AG10803 (cell line): ENCODE data around the gene TUT1.

Experiments used
- DNase-seq: peaks from one replicate; pipeline ENCODE4 v3.0.0; 2010; ENCODE audit warnings: low read depth
- H3K4me3 ChIP-seq: 2 replicates; pipeline ENCODE4 v1.5.1; 2011; ENCODE audit warnings: mild to moderate bottlenecking, low read length, control low read depth
- TF ChIP-seq, protein P1 (sequence below): conservative IDR thresholded peaks from 2 replicates; pipeline ENCODE4 v1.5.1; 2011; ENCODE audit warnings: mild to moderate bottlenecking, low read length, control low read depth, inconsistent platforms

Gene TUT1

DNA sequence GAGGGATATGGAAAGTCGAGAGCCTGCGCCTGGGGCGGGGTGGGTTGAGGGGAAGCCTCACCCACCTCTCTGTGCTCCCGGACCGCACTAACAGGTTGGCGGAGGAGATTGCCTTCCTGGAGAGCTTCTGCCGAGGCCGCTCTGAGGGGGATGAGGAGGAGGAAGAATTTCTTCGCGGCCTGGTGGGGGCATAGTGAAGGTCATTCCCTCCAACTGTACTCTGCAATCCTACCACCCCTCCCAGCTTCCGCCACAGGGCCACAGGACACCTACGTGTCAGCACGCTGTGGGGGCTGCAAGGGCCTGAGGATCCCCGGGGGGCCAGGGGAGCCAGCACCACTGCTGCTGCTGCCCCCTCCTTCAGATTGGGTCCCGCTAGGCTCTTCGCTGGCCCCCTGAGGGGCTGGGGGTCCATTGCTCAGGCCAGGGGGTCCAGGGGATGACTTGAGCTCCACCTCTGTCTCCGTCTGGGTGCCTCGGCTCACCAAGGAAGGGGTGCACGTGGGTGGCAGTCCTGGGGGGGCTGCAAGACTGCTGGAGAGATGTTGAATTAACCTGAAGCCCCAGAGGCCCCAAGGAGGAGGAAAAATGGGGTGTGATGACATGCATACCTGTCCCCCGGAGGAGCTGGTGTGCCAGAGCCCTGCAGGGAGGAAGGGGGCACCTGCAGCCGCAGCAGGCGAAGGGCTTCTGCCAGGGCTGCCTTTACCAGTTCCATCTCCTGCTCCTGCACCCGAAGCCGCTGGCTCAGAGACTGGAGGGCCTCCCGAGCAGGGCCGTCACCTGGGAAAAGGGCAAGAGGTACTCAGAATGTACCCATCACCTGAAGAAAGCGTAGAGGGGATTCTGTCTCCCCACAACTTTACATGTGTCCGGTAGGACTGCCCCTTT lies 19.7 kb upstream of the TUT1 start:
- no peak for DNase-seq
- peak overlapping the region; percentile 86 for H3K4me3 ChIP-seq

DNA sequence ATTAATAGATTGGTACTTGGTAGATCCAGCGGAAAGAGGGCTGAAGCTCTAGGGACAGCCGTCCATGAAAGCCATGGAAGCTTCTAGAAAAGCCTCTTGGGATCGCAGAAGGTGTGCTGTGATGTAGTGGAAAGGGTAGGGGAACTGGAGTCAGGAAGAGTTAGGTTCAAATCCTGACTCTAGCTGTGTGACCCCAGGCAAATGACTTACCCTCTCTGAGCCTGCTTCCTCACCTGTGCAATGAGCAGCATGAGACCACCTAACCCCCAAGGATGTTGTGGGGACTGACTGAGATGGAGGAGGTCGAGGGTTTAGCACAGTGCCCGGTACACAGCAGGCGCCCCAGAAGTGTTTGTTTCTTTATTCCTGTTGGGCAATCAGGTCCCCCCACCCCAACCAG lies 19.1 kb upstream of the TUT1 start:
- TF ChIP-seq, protein P1, sequence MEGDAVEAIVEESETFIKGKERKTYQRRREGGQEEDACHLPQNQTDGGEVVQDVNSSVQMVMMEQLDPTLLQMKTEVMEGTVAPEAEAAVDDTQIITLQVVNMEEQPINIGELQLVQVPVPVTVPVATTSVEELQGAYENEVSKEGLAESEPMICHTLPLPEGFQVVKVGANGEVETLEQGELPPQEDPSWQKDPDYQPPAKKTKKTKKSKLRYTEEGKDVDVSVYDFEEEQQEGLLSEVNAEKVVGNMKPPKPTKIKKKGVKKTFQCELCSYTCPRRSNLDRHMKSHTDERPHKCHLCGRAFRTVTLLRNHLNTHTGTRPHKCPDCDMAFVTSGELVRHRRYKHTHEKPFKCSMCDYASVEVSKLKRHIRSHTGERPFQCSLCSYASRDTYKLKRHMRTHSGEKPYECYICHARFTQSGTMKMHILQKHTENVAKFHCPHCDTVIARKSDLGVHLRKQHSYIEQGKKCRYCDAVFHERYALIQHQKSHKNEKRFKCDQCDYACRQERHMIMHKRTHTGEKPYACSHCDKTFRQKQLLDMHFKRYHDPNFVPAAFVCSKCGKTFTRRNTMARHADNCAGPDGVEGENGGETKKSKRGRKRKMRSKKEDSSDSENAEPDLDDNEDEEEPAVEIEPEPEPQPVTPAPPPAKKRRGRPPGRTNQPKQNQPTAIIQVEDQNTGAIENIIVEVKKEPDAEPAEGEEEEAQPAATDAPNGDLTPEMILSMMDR = no peak
- no peak overlapping the region for H3K4me3 ChIP-seq
- no peak for DNase-seq

More for the DNA sequence above, 19.7 kb upstream of the TUT1 start:
- TF ChIP-seq, protein P1 = no peak

DNA sequence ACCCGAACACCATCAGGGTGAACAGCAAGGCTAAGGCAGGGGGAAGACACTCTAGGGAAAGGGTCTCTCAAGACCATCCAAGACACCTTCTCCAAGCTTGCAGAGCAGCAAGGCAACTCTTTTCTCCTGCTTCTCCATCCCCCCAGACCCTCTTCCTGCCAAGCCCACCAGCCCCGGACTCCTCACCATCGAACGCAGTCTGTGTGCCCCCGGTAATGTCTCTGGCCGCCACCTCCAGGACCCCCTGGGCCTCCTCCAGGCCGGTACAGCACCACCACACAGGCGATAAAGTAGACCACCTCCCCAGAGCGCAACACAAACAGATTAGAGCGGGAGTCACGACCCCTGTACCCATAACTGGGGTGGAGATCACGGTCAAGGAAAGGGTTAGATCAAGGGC lies 17.5 kb upstream of the TUT1 start:
- TF ChIP-seq, protein P1 = no peak
- no peak for DNase-seq
- H3K4me3 ChIP-seq = no peak overlapping the region

DNA sequence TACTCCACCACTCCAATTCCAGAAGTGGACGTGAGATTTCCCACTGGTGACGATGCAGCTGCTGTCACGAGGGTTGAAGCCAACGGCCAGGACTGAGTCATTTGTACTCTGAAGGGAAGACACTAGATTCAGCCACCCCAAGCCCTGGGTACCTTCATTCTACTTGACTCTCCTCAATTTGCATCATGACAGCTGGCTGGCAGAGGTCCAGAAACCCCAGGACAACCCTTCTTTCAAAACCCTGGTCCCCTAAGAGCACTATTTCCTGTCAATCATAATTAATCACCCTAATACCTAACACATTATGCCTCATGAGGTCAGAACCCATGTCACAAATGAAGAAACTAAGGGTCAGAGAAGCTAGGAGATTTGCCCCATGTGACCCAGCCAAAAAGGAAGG lies 16.4 kb upstream of the TUT1 start:
- no peak for DNase-seq
- no peak overlapping the region for H3K4me3 ChIP-seq
- TF ChIP-seq, protein P1 = no peak

DNA sequence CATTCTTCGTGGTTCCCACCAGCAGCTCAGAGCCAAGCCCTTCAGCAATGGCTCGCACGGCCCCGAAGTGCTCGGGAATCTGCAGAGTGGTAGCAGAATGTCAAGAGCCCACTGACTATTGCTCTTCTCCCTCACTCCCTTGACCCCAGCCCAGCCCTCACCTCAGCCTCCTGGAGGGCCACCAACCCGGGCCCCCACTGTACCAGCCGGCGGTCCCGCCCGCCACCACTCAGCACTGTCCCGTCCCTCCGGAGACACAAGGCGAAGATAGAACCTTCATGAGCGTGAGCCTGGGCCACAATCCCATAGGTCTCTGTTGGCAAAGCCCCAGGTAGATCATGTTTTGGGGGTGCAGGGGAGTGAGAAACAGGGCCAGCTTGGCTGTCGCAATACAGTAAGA lies 14.6 kb upstream of the TUT1 start:
- no peak for DNase-seq

DNA sequence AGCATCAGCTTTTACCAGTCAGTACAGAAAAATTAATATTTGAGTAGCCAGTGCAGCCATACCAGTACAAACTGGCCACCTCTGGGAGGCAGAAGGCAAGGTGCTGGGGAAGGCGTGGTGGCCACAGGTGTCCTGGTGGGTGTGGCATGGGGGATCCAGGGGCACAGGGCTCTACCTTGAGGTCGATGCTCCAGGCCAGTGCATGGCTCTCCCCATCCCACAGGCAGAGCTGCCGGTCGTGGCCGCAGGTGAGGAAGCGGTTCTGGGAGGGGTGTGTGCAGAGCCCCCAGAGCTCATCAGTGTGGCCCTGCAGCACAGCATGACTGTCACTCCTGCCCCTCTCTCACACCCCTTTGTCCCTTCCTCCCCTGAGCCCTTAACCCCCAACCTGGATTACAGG lies 14.1 kb upstream of the TUT1 start:
- no peak for DNase-seq
- H3K4me3 ChIP-seq = no peak overlapping the region
- TF ChIP-seq, protein P1 = no peak

More for the DNA sequence above, 14.6 kb upstream of the TUT1 start:
- H3K4me3 ChIP-seq = no peak overlapping the region
- TF ChIP-seq, protein P1 = no peak

DNA sequence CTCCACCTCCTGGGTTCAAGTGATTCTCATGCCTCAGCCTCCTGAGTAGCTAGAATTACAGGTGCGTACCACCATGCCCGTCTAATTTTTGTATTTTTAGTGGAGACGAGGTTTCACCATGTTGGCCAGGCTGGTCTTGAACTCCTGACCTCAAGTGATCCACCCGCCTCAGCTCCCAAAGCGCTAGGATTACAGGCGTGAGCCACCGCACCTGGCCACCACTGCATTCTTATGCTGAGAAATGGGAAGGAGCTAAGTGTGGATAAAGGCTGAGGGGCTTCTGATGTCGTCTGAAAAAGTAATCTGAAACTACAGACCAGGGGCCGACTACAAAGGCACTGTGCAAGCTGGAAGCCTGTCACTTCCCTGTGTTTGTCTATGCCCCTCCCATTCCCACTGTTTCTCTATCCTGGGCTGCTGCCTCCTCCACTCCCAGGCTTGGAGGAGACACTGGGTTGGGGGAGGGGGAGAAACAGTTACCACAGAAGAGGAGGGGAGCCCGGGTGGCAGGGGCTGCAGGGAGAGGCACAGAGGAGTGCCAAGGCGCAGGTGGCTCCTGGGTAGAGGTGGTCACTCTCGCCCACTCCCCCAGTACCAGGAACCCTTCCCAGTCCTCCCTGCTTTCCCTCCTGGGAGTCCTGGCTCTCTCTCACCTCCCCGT lies 13.3 kb upstream of the TUT1 start:
- H3K4me3 ChIP-seq = no peak overlapping the region
- no peak for DNase-seq
- TF ChIP-seq, protein P1 = no peak
